Testis (tissue), 2 donors: Measurements from ENCODE around the gene SPP1.

Experiments
- CTCF ChIP-seq, 3 experiments: fragments of 450-650 bp in 2 of 3; fragments of 200-600 bp in 1 of 3; sonication (generic) in 1 of 3; IDR thresholded peaks; one replicate each; pipeline ENCODE4 v1.5.1; 2016 to 2019; ENCODE audit warnings: antibody characterized with exemption in 3 of 3, mild to moderate bottlenecking in 2 of 3, moderate library complexity in 1 of 3
- POLR2A ChIP-seq: fragments of 450-650 bp; IDR thresholded peaks from one replicate; pipeline ENCODE4 v1.6.1; 2017; ENCODE audit warnings: antibody characterized with exemption, mild to moderate bottlenecking, moderate library complexity

DNA sequence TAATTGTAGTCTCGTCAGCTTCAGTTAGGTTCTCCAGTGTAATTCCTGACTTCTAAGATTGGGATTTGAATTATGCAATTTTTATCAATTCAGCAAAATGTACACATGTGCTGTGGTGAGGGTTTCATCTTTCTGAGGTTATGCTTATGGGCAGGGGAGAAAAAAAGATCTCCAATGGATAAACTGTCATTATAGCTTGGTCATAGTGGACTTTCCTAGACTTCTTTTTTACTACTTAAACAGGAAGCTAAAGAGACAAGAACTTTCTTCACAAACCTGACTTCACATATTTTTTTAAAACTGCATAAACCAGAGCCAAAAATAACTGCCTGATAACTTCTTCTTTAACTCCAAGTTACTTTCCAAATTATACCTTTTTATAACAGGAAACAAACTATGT, 21.7 kb upstream of the SPP1 start:
- no peak for TF ChIP-seq CTCF (IDR thresholded peaks at IDR 0.05)
- TF ChIP-seq POLR2A, result no peak
